ENCODE results near the gene SUN1. TPM values are rescaled to one million over a fixed set of nuclear protein-coding genes. Genes with fewer than 3 reads are reported as not detected.

Gene SUN1
- total RNA-seq, 2 experiments from 2014 or later = 104 to 108 TPM

DNA sequence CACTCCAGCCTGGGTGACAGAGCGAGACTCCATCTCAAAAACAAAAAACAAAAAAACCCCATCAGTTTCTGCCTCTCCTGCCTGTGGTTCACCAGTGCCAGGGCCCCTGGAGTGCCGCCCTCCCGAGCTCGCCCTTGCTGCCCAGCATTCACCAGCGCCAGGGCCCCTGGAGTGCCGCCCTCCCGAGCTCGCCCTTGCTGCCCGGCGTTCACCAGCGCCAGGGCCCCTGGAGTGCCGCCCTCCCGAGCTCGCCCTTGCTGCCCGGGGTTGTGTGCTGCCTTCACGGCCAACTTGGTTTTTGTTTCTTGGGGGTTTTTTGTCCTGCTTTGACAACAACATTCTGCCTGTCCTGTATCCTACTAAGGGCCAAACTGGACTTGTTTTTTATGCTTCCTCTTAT lies 30.8 kb downstream of the SUN1 start:
- ATAC-seq (ENCODE audit: poor library complexity) = no peak
- Histone ChIP-seq H3K27ac (ENCODE audit: low read depth in 1 of 2, low read length in 2 of 2) (no peak overlapping the region), H3K4me3 (ENCODE audit: low read length) (no peak overlapping the region), H3K27me3 (ENCODE audit: control insufficient read depth in 1 of 2, insufficient read depth in 2 of 2, low read length in 2 of 2) (no peaks in the 10 kb centered on the region), H3K4me1 (ENCODE audit: insufficient read depth, low read length) (no peaks in the 10 kb centered on the region), H3K9me3 (ENCODE audit: control insufficient read depth in 1 of 2, insufficient read depth in 1 of 2, low read length in 2 of 2) (no peaks in the 10 kb centered on the region), H3K36me3 (ENCODE audit: insufficient read depth, low read length) (peaks cover 69% of the 10 kb centered on the region)
- H3K27ac Mint-ChIP-seq = no peak overlapping the region
- peaks cover 90% of the 10 kb centered on the region for H3K36me3 Mint-ChIP-seq (ENCODE audit: low read depth)
- no peaks in the 10 kb centered on the region for H3K27me3 Mint-ChIP-seq
- ChIA-PET CTCF (no interaction called here), POLR2A (interaction anchor here (0.6 to 1.5 kb wide), 2 partner anchors 13 to 60 kb away, joined by 3 read pairs; partner anchors contain the start of gene GET4)
- no peak for DNase-seq
- no peaks in the 10 kb centered on the region for H3K4me1 Mint-ChIP-seq (ENCODE audit: low read depth)
- no peaks in the 10 kb centered on the region for H3K9me3 Mint-ChIP-seq
- no peak overlapping the region for H3K4me3 Mint-ChIP-seq
- TF ChIP-seq, protein P1, sequence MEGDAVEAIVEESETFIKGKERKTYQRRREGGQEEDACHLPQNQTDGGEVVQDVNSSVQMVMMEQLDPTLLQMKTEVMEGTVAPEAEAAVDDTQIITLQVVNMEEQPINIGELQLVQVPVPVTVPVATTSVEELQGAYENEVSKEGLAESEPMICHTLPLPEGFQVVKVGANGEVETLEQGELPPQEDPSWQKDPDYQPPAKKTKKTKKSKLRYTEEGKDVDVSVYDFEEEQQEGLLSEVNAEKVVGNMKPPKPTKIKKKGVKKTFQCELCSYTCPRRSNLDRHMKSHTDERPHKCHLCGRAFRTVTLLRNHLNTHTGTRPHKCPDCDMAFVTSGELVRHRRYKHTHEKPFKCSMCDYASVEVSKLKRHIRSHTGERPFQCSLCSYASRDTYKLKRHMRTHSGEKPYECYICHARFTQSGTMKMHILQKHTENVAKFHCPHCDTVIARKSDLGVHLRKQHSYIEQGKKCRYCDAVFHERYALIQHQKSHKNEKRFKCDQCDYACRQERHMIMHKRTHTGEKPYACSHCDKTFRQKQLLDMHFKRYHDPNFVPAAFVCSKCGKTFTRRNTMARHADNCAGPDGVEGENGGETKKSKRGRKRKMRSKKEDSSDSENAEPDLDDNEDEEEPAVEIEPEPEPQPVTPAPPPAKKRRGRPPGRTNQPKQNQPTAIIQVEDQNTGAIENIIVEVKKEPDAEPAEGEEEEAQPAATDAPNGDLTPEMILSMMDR (IDR thresholded peaks at IDR 0.05) = no peak
- intact Hi-C loops (cut with DNase I, micrococcal nuclease) = no loop called here

DNA sequence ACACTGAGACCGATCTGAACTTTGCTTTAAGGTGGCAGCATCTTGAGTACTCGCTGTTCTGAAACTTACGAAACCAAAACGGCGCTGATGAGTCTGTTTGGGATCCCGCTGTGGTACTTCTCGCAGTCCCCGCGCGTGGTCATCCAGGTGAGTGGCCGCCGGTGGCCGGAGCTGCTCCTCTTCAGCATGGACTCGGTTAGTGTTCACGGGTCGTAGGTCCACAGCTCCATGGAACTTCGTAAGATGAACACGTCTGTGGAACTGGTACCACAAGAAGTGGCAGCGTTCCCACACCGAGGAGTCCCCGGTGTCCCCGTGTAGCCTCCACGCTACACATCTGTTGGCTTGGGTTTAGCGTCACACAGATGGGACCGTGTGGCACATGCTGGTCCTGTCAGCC lies 33.6 kb downstream of the SUN1 start:
- Mint-ChIP-seq H3K27me3 (no peaks in the 10 kb centered on the region), H3K27ac (no peak overlapping the region), H3K9me3 (no peaks in the 10 kb centered on the region), H3K4me3 (no peak overlapping the region), H3K4me1 (ENCODE audit: low read depth) (no peaks in the 10 kb centered on the region), H3K36me3 (ENCODE audit: low read depth) (peaks cover 79% of the 10 kb centered on the region)
- ChIA-PET CTCF (no interaction called here), POLR2A (no interaction called here)
- TF ChIP-seq, protein P1 (IDR thresholded peaks at IDR 0.05) = no peak
- H3K36me3 ChIP-seq (ENCODE audit: insufficient read depth, low read length) = peaks cover 57% of the 10 kb centered on the region
- no peaks in the 10 kb centered on the region for H3K4me1 ChIP-seq (ENCODE audit: insufficient read depth, low read length)
- H3K4me3 ChIP-seq (ENCODE audit: low read length) = no peak overlapping the region
- DNase-seq (no peak), ATAC-seq (ENCODE audit: poor library complexity) (no peak)
- no peak overlapping the region for H3K27ac ChIP-seq (ENCODE audit: low read depth in 1 of 2, low read length in 2 of 2)
- intact Hi-C loops (cut with DNase I, micrococcal nuclease) = no loop called here
- H3K9me3 ChIP-seq (ENCODE audit: control insufficient read depth in 1 of 2, insufficient read depth in 1 of 2, low read length in 2 of 2) = no peaks in the 10 kb centered on the region
- H3K27me3 ChIP-seq (ENCODE audit: control insufficient read depth in 1 of 2, insufficient read depth in 2 of 2, low read length in 2 of 2) = no peaks in the 10 kb centered on the region

DNA sequence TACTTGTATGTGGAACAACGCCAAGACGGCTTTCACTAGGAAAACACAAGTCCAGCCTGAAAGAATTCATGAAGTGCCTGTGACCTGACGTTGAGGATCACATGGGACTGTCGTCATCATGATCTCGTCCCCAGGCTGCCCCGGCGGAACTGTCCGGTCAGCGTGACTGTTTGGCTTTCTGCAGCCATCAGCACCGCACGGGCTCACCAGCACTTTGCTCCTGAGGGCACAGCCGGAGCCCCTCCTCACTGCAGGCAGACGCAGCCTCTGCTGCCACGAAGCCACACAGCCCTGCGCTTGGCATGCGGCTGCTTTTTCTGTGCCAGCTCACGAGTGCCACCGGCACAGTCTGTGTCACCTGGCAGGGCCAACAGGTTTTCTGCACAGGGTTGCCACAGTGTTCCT lies 34.7 kb downstream of the SUN1 start:
- no peaks in the 10 kb centered on the region for H3K9me3 Mint-ChIP-seq
- POLR2A ChIA-PET = no interaction called here

More for the DNA sequence above, 34.7 kb downstream of the SUN1 start:
- H3K4me3 Mint-ChIP-seq = no peak overlapping the region
- H3K4me1 ChIP-seq (ENCODE audit: insufficient read depth, low read length) = no peaks in the 10 kb centered on the region
- no peaks in the 10 kb centered on the region for H3K27me3 Mint-ChIP-seq
- DNase-seq = no peak
- H3K36me3 Mint-ChIP-seq (ENCODE audit: low read depth) = peaks cover 75% of the 10 kb centered on the region
- H3K4me1 Mint-ChIP-seq (ENCODE audit: low read depth) = no peaks in the 10 kb centered on the region
- H3K27ac ChIP-seq (ENCODE audit: low read depth in 1 of 2, low read length in 2 of 2) = no peak overlapping the region
- H3K4me3 ChIP-seq (ENCODE audit: low read length) = no peak overlapping the region
- TF ChIP-seq, protein P1 (IDR thresholded peaks at IDR 0.05) = no peak
- H3K27me3 ChIP-seq (ENCODE audit: control insufficient read depth in 1 of 2, insufficient read depth in 2 of 2, low read length in 2 of 2) = no peaks in the 10 kb centered on the region
- CTCF ChIA-PET = interaction anchor here (0.6 kb wide), 1 partner anchor 81 kb away, joined by 3 read pairs; no protein-coding TSS in a partner anchor
- no peaks in the 10 kb centered on the region for H3K9me3 ChIP-seq (ENCODE audit: control insufficient read depth in 1 of 2, insufficient read depth in 1 of 2, low read length in 2 of 2)
- no peak for ATAC-seq (ENCODE audit: poor library complexity)
- no peak overlapping the region for H3K27ac Mint-ChIP-seq
- peaks cover 52% of the 10 kb centered on the region for H3K36me3 ChIP-seq (ENCODE audit: insufficient read depth, low read length)
- intact Hi-C loops (cut with DNase I, micrococcal nuclease) = no loop called here
